Liver (tissue), 3 donors: ENCODE results near the gene UBE2QL1.

ENCODE experiments used
- GABPA ChIP-seq, 2 donors: IDR thresholded peaks in 1 of 2; conservative IDR thresholded peaks in 1 of 2; 2 replicates each; pipeline ENCODE4 v1.6.1; 2016; ENCODE audit warnings: antibody characterized with exemption in 2 of 2, mild to moderate bottlenecking in 1 of 2, moderate library complexity in 1 of 2
- JUND ChIP-seq, 2 donors: IDR thresholded peaks; 2 replicates each; pipeline ENCODE4 v1.6.1; 2016; ENCODE audit warnings: antibody characterized with exemption in 2 of 2
- RXRA ChIP-seq, 2 donors: IDR thresholded peaks; 2 replicates each; pipeline ENCODE4 v1.6.1; 2017 to 2018; ENCODE audit warnings: antibody characterized with exemption in 2 of 2, mild to moderate bottlenecking in 1 of 2
- TF ChIP-seq, protein P1 (sequence below): fragments of 150-350 bp; IDR thresholded peaks from 2 replicates; pipeline ENCODE4 v1.5.1; 2017; ENCODE audit warnings: improper control_type of control experiment, low read depth, low read length; ENCODE audit not compliant: missing input control
- TF ChIP-seq, protein P2 (sequence below): IDR thresholded peaks from 2 replicates; pipeline ENCODE4 v1.6.1; 2016; ENCODE audit warnings: antibody characterized with exemption
- TF ChIP-seq, protein P3 (sequence below): IDR thresholded peaks from 2 replicates; pipeline ENCODE4 v1.6.1; 2016; ENCODE audit warnings: antibody characterized with exemption, mild to moderate bottlenecking
- donor health status: healthy.
- donor health status: healthy.

DNA sequence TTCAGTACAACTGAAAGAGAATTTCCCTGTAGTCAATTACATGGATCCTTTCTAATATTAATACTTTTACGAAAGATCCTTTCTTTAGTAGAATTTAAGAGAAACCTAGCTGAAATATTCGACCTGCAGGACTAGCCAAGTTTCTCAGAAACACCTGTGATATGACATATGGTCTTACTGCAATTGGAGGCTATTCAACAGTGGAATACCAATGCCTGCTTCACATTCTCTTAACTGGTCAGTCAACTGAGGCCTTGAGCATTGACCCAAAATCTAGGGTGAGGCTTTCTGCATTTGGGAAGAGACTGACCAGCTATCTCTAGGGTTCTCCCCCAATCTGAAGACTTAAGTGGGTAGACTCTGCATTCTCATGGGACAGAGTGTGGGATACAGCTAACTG lies 12.3 kb downstream of the UBE2QL1 start:
- TF ChIP-seq GABPA (IDR thresholded peaks at IDR 0.05 in 1 of 2, conservative IDR thresholded peaks at IDR 0.05 in 1 of 2) (no peak), JUND (IDR thresholded peaks at IDR 0.05) (no peak), RXRA (IDR thresholded peaks at IDR 0.05) (no peak)
- TF ChIP-seq, protein P1, sequence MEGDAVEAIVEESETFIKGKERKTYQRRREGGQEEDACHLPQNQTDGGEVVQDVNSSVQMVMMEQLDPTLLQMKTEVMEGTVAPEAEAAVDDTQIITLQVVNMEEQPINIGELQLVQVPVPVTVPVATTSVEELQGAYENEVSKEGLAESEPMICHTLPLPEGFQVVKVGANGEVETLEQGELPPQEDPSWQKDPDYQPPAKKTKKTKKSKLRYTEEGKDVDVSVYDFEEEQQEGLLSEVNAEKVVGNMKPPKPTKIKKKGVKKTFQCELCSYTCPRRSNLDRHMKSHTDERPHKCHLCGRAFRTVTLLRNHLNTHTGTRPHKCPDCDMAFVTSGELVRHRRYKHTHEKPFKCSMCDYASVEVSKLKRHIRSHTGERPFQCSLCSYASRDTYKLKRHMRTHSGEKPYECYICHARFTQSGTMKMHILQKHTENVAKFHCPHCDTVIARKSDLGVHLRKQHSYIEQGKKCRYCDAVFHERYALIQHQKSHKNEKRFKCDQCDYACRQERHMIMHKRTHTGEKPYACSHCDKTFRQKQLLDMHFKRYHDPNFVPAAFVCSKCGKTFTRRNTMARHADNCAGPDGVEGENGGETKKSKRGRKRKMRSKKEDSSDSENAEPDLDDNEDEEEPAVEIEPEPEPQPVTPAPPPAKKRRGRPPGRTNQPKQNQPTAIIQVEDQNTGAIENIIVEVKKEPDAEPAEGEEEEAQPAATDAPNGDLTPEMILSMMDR: no peak
- TF ChIP-seq, protein P2, sequence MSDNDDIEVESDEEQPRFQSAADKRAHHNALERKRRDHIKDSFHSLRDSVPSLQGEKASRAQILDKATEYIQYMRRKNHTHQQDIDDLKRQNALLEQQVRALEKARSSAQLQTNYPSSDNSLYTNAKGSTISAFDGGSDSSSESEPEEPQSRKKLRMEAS: no peak
- TF ChIP-seq, protein P3, sequence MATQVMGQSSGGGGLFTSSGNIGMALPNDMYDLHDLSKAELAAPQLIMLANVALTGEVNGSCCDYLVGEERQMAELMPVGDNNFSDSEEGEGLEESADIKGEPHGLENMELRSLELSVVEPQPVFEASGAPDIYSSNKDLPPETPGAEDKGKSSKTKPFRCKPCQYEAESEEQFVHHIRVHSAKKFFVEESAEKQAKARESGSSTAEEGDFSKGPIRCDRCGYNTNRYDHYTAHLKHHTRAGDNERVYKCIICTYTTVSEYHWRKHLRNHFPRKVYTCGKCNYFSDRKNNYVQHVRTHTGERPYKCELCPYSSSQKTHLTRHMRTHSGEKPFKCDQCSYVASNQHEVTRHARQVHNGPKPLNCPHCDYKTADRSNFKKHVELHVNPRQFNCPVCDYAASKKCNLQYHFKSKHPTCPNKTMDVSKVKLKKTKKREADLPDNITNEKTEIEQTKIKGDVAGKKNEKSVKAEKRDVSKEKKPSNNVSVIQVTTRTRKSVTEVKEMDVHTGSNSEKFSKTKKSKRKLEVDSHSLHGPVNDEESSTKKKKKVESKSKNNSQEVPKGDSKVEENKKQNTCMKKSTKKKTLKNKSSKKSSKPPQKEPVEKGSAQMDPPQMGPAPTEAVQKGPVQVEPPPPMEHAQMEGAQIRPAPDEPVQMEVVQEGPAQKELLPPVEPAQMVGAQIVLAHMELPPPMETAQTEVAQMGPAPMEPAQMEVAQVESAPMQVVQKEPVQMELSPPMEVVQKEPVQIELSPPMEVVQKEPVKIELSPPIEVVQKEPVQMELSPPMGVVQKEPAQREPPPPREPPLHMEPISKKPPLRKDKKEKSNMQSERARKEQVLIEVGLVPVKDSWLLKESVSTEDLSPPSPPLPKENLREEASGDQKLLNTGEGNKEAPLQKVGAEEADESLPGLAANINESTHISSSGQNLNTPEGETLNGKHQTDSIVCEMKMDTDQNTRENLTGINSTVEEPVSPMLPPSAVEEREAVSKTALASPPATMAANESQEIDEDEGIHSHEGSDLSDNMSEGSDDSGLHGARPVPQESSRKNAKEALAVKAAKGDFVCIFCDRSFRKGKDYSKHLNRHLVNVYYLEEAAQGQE: no peak
